ENCODE results near the gene DDO. TPM values are rescaled to one million over a fixed set of nuclear protein-coding genes. Genes with fewer than 3 reads are reported as not detected.

DDO gene
- total and polyA plus RNA-seq, 9 of the 15 experiments (the other 6 are each of a cell fraction or from before 2014, with no cell fraction given): not detected

DNA sequence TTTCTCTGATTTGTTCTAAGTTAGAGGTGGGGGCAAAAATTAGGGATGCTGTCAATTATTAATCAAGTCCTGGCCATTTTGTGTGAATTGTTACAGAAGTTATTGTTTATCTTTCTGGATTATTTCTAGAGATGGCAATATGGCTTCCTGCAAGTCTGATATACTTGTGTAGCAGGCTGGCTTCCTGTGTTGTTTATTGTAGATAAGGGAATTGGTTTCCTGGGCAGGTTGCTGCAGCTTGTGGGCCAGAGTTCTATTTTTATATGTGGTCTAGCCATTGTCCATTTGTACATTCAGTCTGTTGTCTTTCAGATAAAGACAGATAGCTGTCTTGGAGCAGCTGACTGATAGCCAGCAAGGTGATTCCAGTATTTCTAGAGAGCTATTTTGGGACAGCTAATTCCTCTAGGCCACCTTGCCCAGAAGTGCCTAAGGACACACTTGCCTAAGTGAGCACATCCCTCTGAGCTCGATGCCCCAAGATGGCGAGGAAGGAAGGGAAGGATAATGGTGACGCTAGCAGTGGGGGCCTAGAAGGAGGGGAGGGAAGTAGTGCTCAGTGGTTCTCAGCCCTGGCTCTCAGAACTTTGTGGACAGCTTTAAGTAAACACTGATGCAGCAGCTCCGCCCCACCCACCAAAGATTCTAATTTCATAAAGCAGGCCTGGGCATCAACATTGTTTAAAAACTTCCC lies 25.5 kb downstream of the DDO start (continued):
- TF ChIP-seq, protein P1, sequence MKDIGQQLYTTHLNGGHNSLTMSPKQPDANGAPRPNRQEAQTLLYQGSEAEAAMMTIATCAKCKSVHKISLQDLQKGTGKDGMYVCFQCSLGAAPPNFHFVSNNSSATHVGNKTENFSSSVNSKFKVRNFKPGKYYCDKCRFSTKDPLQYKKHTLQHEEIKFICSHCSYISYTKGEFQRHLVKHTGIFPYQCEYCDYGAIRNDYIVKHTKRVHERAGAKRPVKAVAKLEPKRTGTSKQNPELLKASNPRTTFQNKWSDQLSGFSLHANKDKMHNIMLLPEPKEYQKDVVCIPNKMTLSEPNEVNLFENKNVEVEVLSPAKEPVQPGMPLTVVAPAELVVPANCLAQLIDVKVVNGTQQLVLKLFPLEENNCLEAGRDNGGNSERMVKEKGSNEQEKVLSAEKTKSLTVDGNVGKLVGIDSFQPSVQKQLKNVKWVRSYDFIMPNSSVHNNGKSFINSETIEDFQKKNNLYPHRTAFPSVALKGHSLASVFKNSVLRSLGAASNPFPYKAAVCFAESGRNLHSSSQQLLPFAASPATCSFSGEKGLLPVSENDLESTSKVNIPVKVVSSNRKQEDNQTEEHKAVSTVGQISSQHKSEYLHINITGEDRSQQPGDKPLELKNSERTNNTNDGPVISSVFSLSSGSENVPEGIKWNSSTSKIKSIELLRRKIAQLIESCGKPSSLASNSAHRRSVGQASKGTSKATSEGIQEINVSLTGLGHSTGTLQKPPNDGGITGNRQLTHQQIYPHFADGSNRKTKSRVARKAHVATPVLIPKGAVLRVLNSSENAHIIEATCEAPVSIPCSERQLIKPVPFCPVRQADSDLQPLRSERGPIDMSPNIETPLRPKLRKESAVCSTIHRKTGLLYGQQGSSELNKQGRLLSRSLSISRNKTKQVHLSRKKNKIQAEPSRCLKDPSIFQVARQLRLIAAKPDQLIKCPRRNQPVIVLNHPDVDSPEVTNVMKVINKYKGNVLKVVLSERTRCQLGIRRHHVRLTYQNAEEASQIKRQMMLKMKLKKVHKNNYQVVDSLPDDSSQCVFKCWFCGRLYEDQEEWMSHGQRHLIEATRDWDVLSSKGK (CRISPR knock-in tag; IDR thresholded peaks at IDR 0.05): no peak
- TF ChIP-seq RAD51 (IDR thresholded peaks at IDR 0.05; ENCODE audit: borderline replicate concordance, low read depth) (no peak), ZNF57 (CRISPR knock-in tag; IDR thresholded peaks at IDR 0.05) (no peak), ZNF174 (CRISPR knock-in tag; IDR thresholded peaks at IDR 0.05) (no peak), ZFP1 (CRISPR knock-in tag; IDR thresholded peaks at IDR 0.05) (no peak), RFX5 (IDR thresholded peaks at IDR 0.05; ENCODE audit: low read depth, low read length) (no peak), BACH1 (tag; IDR thresholded peaks at IDR 0.05) (no peak), GATA2 (CRISPR knock-in tag; IDR thresholded peaks at IDR 0.05) (0 out of 2 replicates have a peak, but pooled peaks have one; percentile 30), ZC3H11A (IDR thresholded peaks at IDR 0.05; ENCODE audit: low read depth, low read length) (no peak)
- TF ChIP-seq, protein P2, sequence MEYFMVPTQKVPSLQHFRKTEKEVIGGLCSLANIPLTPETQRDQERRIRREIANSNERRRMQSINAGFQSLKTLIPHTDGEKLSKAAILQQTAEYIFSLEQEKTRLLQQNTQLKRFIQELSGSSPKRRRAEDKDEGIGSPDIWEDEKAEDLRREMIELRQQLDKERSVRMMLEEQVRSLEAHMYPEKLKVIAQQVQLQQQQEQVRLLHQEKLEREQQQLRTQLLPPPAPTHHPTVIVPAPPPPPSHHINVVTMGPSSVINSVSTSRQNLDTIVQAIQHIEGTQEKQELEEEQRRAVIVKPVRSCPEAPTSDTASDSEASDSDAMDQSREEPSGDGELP (CRISPR knock-in tag; IDR thresholded peaks at IDR 0.05; ENCODE audit: borderline replicate concordance): peak; percentile 42; the same call in 1 of the 2 replicates
- TF ChIP-seq, protein P3, sequence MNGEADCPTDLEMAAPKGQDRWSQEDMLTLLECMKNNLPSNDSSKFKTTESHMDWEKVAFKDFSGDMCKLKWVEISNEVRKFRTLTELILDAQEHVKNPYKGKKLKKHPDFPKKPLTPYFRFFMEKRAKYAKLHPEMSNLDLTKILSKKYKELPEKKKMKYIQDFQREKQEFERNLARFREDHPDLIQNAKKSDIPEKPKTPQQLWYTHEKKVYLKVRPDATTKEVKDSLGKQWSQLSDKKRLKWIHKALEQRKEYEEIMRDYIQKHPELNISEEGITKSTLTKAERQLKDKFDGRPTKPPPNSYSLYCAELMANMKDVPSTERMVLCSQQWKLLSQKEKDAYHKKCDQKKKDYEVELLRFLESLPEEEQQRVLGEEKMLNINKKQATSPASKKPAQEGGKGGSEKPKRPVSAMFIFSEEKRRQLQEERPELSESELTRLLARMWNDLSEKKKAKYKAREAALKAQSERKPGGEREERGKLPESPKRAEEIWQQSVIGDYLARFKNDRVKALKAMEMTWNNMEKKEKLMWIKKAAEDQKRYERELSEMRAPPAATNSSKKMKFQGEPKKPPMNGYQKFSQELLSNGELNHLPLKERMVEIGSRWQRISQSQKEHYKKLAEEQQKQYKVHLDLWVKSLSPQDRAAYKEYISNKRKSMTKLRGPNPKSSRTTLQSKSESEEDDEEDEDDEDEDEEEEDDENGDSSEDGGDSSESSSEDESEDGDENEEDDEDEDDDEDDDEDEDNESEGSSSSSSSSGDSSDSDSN (IDR thresholded peaks at IDR 0.05; ENCODE audit: borderline replicate concordance in 1 of 2, low read depth in 2 of 2, low read length in 2 of 2): no peak
- TF ChIP-seq, protein P4, sequence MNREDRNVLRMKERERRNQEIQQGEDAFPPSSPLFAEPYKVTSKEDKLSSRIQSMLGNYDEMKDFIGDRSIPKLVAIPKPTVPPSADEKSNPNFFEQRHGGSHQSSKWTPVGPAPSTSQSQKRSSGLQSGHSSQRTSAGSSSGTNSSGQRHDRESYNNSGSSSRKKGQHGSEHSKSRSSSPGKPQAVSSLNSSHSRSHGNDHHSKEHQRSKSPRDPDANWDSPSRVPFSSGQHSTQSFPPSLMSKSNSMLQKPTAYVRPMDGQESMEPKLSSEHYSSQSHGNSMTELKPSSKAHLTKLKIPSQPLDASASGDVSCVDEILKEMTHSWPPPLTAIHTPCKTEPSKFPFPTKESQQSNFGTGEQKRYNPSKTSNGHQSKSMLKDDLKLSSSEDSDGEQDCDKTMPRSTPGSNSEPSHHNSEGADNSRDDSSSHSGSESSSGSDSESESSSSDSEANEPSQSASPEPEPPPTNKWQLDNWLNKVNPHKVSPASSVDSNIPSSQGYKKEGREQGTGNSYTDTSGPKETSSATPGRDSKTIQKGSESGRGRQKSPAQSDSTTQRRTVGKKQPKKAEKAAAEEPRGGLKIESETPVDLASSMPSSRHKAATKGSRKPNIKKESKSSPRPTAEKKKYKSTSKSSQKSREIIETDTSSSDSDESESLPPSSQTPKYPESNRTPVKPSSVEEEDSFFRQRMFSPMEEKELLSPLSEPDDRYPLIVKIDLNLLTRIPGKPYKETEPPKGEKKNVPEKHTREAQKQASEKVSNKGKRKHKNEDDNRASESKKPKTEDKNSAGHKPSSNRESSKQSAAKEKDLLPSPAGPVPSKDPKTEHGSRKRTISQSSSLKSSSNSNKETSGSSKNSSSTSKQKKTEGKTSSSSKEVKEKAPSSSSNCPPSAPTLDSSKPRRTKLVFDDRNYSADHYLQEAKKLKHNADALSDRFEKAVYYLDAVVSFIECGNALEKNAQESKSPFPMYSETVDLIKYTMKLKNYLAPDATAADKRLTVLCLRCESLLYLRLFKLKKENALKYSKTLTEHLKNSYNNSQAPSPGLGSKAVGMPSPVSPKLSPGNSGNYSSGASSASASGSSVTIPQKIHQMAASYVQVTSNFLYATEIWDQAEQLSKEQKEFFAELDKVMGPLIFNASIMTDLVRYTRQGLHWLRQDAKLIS (CRISPR knock-in tag; IDR thresholded peaks at IDR 0.05): no peak
